ENCODE measurements around the gene GINS3.

The GINS3 gene

GRCh38 chr16:58426966-58427365 lies 34.7 kb downstream of the GINS3 start:
- no peak for DNase-seq

GRCh38 chr16:58428621-58429542 lies 36.6 kb downstream of the GINS3 start:
- DNase-seq: no peak

GRCh38 chr16:58430718-58431117 lies 38.4 kb downstream of the GINS3 start:
- DNase-seq: no peak

- DNase-seq: no peak
Measured at GRCh38 chr16:58433569-58433951, 41.3 kb downstream of the GINS3 start.

- DNase-seq: no peak
Measured at GRCh38 chr16:58435779-58436178, 43.5 kb downstream of the GINS3 start.

GRCh38 chr16:58440131-58440530 lies 47.9 kb downstream of the GINS3 start:
- DNase-seq: no peak

GRCh38 chr16:58442547-58442946 lies 50.3 kb downstream of the GINS3 start:
- DNase-seq: no peak

- DNase-seq: no peak
Measured at GRCh38 chr16:58443783-58444182, 51.5 kb downstream of the GINS3 start.

- no peak for DNase-seq
Measured at GRCh38 chr16:58444265-58444664, 52.0 kb downstream of the GINS3 start.

- no peak for DNase-seq
Measured at GRCh38 chr16:58448890-58449289, 56.6 kb downstream of the GINS3 start.

GRCh38 chr16:58449306-58449705 lies 57.0 kb downstream of the GINS3 start:
- DNase-seq: no peak

- no peak for DNase-seq
Measured at GRCh38 chr16:58449768-58450167, 57.5 kb downstream of the GINS3 start.

- DNase-seq: no peak
Measured at GRCh38 chr16:58450590-58450989, 58.3 kb downstream of the GINS3 start.

GRCh38 chr16:58451265-58451689 lies 59.0 kb downstream of the GINS3 start:
- no peak for DNase-seq

GRCh38 chr16:58451945-58452401 lies 59.7 kb downstream of the GINS3 start:
- no peak for DNase-seq

GRCh38 chr16:58452640-58453039 lies 60.4 kb downstream of the GINS3 start:
- DNase-seq: no peak

GRCh38 chr16:58454178-58454577 lies 61.9 kb downstream of the GINS3 start:
- DNase-seq: no peak

GRCh38 chr16:58454856-58455255 lies 62.6 kb downstream of the GINS3 start:
- no peak for DNase-seq

All from amniotic stem cell (primary cell).